Ishikawa (cell line): Measurements from ENCODE around the gene SLC8A1.

Experiments
- CEBPB ChIP-seq: IDR thresholded peaks from 2 replicates; pipeline ENCODE4 v1.6.1; 2012
- CREB1 ChIP-seq: IDR thresholded peaks from 2 replicates; pipeline ENCODE4 v1.6.1; 2012; ENCODE audit warnings: low read depth
- EGR1 ChIP-seq: IDR thresholded peaks from 2 replicates; pipeline ENCODE4 v1.6.1; 2012
- EP300 ChIP-seq: IDR thresholded peaks from 2 replicates; pipeline ENCODE4 v1.6.1; 2012; ENCODE audit warnings: borderline replicate concordance
- FOXM1 ChIP-seq: IDR thresholded peaks from 2 replicates; pipeline ENCODE4 v1.6.1; 2012; ENCODE audit warnings: low read depth, borderline replicate concordance
- MAX ChIP-seq: IDR thresholded peaks from 2 replicates; pipeline ENCODE4 v1.6.1; 2012
- NFIC ChIP-seq: IDR thresholded peaks from 2 replicates; pipeline ENCODE4 v1.6.1; 2012
- RAD21 ChIP-seq: IDR thresholded peaks from 2 replicates; pipeline ENCODE4 v1.6.1; 2012; ENCODE audit warnings: low read depth
- REST ChIP-seq: IDR thresholded peaks from 2 replicates; pipeline ENCODE4 v1.6.1; 2012; ENCODE audit warnings: low read depth, mild to moderate bottlenecking
- TAF1 ChIP-seq: IDR thresholded peaks from 2 replicates; pipeline ENCODE4 v1.6.1; 2012; ENCODE audit warnings: low read depth, mild to moderate bottlenecking
- TCF12 ChIP-seq: IDR thresholded peaks from 2 replicates; pipeline ENCODE4 v1.6.1; 2012; ENCODE audit warnings: low read depth
- TEAD4 ChIP-seq: IDR thresholded peaks from 2 replicates; pipeline ENCODE4 v1.6.1; 2012
- USF1 ChIP-seq: IDR thresholded peaks from 2 replicates; pipeline ENCODE4 v1.6.1; 2012
- YY1 ChIP-seq: IDR thresholded peaks from 2 replicates; pipeline ENCODE4 v1.6.1; 2012; ENCODE audit warnings: low read depth
- ZBTB7A ChIP-seq: IDR thresholded peaks from 2 replicates; pipeline ENCODE4 v1.6.1; 2012; ENCODE audit warnings: low read depth

The SLC8A1 gene

GRCh38 chr2:40480073-40480472, 28.2 kb upstream of the SLC8A1 start:
- TF ChIP-seq REST (no peak), TCF12 (no peak), EP300 (no peak), TEAD4 (no peak), CEBPB (no peak), ZBTB7A (no peak), CREB1 (no peak), RAD21 (no peak), FOXM1 (no peak), MAX (no peak), EGR1 (no peak), USF1 (no peak), NFIC (no peak), TAF1 (no peak), YY1 (no peak)

GRCh38 chr2:40477361-40477760, 25.5 kb upstream of the SLC8A1 start:
- no peak for TF ChIP-seq EGR1
- no peak for TF ChIP-seq USF1
- no peak for TF ChIP-seq TEAD4

GRCh38 chr2:40476436-40476835, 24.5 kb upstream of the SLC8A1 start:
- TF ChIP-seq NFIC = no peak
- no peak for TF ChIP-seq FOXM1
- TF ChIP-seq CREB1 = no peak
- TF ChIP-seq USF1 = no peak
- TF ChIP-seq RAD21 = no peak
- TF ChIP-seq TCF12 = no peak

GRCh38 chr2:40474306-40474705, 22.4 kb upstream of the SLC8A1 start:
- no peak for TF ChIP-seq EP300
- no peak for TF ChIP-seq EGR1
- TF ChIP-seq MAX = no peak
- no peak for TF ChIP-seq TEAD4
- TF ChIP-seq USF1 = no peak
- no peak for TF ChIP-seq RAD21
- no peak for TF ChIP-seq CEBPB
- TF ChIP-seq TCF12 = no peak
- TF ChIP-seq CREB1 = no peak
- no peak for TF ChIP-seq FOXM1
- TF ChIP-seq TAF1 = no peak
- TF ChIP-seq REST = no peak

- no peak for TF ChIP-seq REST
- no peak for TF ChIP-seq USF1
- no peak for TF ChIP-seq FOXM1
- TF ChIP-seq CEBPB = no peak
- TF ChIP-seq TAF1 = no peak
- no peak for TF ChIP-seq EGR1
Measured at GRCh38 chr2:40471866-40472265, 20.0 kb upstream of the SLC8A1 start.
